Stimulated activated CD8-positive, alpha-beta memory T cell treated with anti-CD3 and anti-CD28 coated beads, Interleukin-4, amount 100 ng/mL, for 48 hours (primary cell): Measurements from ENCODE around the gene ADGRG1.

Experiments used
- DNase-seq: peaks from one replicate; pipeline ENCODE4 v3.0.0-alpha.2; 2020

Gene ADGRG1

GRCh38 chr16:57606147-57606846 is 22.1 kb upstream of the ADGRG1 start:
- peak; percentile 11 for DNase-seq

DNA sequence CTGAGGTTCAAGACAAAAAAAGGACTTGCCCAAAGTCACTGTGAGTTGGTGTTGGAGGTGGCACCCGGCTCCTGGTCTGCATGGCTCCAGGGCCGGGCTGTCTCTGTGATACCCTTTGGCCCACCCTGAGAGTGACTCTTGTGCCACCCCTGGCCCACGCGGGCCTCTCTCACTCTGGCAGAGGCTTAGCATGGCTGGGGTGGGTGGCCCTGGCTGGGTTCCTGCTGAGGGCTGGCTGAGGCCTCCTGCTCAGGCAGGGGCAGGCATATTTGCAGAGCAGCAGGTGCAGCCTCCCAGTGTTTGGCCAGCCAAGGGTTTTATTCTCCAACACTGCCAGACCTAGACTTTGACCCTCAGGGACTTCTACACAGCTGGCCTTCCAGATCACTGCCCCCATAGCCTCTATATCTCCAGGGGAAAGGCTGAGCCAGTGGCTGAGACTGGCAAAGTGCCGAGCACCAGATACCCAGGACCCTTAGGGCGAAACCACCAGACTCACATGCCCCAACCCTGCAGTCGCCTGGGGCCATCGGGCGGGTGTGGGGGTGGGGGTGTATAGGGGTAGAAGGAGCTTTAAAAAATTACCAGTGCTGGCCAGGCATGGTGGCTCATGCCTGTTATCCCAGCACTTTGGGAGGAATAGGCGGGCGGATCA is 21.5 kb upstream of the ADGRG1 start:
- peak; percentile 22 for DNase-seq

DNA sequence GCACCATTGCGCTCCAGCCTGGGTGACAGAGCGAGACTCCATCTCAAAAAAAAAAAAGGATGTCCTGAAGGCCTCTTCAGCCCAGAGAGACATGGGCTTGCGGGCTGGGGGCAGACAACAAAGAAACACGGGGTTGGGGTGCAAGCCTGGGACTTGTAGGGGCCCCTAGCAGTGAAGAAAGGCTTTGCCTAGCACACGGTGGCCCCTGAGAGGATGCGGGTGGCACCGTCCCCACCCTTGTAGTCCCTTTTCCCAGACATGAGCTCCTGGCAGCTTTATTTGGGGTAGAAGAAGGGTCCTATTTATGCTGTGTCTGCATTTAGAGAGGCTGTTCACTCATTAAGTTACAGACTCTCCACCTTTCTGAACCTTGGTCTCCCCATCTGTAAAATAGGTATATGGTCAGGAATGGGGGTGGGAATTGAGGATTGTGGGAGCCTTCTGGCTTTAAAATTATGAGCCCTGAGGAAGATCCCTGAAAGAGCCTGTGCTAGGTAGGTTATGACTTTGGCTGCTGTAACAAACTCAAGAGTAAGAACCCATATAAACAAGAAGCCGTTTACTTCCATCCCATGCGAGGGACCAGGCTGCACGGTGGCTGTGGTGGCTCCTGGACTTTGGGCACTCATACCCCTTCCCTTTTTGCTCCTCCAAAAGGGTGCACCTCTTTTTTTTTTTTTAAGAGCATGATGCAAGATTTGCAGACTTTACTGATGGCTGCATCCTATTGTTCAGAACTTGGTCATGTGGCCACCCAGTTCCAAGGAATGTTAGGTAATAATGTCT is 20.6 kb upstream of the ADGRG1 start:
- peak; percentile 17 for DNase-seq

DNA sequence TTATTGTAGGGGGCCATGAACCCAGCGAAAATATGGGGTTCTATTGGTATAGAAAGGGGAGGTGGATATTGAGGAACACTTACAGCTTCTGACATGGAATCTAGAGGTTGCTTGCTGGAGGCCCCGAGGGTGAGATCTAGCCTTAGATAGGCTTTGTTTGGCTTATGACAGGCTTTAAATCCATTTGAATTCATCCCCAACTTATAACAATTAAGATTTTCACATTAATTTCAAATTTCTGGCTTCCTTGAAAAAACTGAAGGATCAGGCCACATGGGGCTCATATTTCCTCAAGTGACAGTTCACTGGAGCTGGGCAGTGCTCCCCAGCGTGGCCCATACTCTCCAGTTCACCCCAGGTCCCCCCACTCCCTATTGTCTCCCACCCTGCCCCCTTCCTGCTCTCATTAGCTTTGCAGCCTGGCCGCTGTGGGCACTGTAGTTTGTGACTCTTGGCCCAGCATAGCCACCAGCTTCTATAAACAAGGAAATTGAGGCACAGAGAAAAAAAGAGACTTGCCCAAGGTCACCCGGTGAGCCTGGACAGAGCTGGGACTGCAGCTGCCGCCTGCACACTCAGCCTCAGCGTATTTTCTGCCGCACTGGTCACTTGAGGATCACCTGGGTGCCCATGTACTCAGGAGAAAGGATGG is 19.8 kb upstream of the ADGRG1 start:
- peak; percentile 23 for DNase-seq

DNA sequence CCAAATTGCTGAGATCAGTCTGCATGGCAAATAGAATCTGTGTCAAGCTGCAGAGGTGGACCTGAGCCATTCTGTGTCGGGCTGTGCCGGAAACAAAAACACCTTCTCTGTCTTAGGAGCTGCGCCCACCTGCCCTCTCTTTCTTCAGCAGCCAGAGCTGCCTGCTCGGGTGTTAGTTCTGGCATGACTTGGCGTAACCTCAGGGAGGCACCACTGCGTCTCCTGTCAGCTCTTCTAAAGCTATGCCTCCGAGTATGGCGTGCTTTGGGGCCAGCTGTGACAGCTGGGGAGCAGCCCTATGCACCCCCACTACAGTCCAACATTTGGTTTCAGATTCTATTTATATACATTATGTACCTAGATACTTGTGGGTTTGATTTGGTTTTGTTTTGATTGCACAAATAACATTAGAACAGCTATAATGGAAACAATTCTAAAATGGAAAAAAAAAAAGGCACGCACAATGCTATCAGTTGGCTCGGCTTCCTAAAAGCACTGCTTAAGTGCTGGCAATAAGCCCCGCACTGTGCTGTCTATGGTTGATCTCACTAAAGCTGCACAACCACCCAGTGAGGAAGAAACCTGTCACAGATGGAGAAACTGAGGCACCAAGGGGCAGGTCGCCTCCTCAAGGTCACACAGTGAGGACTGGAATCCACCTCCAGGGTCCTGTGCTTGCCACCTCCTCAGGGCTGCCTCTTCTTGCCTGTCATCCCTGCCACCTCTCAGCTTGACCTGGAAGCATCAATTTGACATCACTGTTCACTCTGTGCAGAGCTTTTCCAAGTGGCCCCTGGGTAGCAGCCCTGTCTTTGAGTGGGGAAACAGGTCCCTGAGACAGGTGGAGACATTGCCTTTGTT is 18.7 kb upstream of the ADGRG1 start:
- peak; percentile 86 for DNase-seq

DNA sequence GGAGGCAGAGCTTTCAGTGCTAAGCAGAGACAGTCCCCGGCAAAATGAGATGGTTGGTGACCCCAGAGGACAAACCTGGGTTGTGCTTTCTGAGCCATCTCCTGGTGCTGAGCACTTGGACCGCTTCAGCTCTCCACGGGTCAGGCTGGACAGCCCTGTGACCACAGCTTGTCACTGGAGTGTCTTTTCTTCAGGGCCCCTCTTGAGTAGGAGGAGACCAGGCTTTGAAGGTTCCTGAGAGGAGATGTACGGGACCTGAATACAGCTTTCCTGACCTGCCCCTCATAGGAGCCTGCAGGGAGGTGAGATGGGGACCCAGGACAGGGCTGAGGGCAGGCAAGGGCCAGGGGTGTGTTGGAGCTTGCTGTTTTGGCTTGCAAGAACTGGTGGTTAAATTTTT is 17.8 kb upstream of the ADGRG1 start:
- no peak for DNase-seq

DNA sequence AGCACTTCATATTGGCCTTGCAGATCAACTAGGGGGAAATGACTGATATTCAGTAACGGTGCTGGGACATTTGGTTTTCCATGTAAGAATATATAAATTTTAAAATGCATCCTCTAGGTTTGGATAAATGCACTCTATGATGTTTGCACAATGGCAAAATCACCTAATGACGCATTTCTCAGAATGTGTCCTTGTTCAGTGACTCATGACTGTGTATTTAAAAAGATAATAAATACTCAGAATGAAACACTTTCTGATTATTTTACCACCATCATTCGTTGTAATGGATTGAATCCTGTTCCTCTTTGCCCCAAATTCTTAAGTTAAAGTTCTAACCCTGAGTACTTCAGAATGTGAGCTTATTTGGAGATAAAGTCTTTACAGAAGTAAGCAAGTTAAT is 17.2 kb upstream of the ADGRG1 start:
- no peak for DNase-seq

- no peak for DNase-seq
These were observed 16.7 kb upstream of the ADGRG1 start for GRCh38 chr16:57611706-57612105.

DNA sequence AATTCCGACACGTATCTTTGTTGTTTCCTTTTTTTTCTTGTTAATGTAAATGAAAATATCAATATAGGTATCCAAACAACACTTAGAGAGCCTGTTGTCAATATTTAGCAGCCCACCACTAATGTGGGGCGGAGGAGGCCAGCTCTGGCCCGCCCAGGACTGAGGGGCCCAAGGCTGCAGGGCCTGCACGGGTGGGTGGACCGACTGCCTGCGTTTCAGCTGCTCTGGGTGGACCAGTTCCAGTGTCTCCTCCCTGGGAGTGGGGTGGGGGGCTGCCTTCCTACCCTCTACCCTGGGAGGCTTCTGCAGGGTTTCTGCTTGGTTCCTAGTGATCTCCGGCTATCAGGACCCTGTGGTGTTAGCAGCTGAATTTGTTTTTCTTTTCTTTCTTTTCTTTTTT is 15.9 kb upstream of the ADGRG1 start:
- no peak for DNase-seq

DNA sequence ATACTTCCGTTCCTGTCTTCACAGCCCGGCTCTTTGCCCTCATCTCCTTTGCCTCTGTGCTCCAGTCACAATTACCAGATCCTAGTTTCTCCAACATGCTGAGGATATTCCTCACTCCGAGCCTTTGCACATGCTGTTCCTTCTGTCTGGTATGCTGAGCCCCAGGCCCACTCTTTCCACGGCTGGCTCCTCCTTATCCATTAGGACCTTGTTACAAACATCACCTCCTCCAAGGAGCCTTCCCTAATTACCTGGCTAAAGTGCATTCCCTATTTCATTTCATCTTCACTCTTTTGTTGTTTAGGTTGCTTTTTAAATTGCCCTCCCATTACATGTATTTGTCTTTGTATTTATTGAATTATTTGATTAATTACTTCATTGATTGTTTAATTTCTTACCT is 14.9 kb upstream of the ADGRG1 start:
- no peak for DNase-seq

GRCh38 chr16:57614536-57614935 is 13.9 kb upstream of the ADGRG1 start:
- DNase-seq: peak; percentile 71

DNA sequence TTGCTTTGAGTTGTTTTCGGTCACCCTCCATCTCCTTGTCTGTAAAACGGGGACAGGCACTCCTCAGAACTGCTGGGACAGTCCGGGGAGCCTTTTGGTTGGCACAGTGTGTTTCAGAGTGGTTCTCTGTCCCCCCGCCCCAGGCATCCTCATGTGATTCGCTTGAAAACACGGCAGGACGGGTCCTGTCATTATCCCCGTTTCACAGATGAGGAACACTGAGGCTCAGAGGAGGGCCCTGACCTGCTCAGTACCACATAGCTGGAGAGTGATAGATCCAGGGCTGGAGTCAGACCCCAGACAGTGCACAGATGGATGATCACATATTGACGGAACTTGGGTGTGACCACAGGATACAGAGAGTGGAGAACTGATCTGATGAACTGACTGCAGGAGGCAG is 13.5 kb upstream of the ADGRG1 start:
- no peak for DNase-seq

GRCh38 chr16:57615813-57616212 is 12.6 kb upstream of the ADGRG1 start:
- no peak for DNase-seq

DNA sequence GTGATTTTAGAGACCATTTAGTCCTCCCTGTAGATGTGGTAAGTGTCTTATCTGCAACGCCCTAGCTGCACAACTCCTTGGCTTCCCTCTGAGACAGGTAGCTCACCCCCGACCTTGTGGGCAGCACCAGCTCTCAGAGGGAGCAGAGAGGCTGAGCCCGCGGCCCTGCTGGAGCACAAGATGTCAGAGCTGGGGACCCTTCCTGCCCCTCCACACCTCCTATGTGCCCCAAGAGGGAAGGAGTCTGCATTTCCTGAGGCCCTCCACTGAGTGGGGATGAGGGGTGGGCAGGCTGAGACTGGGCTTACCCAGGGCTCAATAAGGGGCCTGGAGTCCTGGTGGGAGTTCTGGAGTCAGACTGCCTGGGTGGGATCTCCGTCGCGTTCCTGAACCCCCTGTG is 12.2 kb upstream of the ADGRG1 start:
- DNase-seq: no peak

- no peak for DNase-seq
These were observed 11.6 kb upstream of the ADGRG1 start for GRCh38 chr16:57616876-57617275.

- no peak for DNase-seq
These were observed 10.8 kb upstream of the ADGRG1 start for GRCh38 chr16:57617604-57618111.

DNA sequence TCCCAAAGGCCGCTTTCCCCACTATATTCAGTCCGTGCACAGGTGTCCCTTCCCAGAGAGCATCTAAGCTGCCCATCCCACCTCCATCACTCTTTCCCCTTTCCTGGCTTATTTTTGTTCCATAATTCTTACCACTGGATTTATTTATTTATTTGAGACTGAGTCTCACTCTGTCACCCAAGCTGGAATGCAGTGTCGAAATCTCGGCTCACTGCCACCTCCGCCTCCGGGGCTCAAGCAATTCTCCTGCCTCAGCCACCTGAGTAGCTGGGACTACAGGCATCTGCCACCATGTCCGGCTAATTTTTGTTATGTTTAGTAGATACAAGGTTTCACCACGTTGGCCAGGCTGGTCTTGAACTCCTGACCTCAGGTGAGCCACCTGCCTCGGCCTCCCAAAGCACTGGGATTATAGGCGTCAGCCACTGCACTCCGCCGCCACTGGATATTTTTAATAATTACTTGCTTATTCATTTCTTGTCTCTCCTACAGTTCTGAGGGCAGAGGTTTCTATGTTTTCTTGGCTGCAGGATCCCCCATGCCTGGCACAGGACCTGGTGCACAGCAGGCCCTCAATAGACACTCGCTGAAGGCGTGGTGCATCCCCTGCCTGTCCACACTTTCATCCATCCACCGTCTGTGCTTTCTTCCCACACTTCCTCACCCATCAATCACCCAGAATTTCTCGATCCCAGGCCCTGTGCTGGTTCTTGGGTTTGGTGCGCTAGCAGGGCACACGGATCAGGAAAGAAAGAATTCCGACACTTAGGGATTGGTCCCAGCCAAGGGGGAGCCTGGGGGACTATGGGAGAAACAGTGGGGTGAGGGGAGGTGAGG is 9.9 kb upstream of the ADGRG1 start:
- DNase-seq: no peak

DNA sequence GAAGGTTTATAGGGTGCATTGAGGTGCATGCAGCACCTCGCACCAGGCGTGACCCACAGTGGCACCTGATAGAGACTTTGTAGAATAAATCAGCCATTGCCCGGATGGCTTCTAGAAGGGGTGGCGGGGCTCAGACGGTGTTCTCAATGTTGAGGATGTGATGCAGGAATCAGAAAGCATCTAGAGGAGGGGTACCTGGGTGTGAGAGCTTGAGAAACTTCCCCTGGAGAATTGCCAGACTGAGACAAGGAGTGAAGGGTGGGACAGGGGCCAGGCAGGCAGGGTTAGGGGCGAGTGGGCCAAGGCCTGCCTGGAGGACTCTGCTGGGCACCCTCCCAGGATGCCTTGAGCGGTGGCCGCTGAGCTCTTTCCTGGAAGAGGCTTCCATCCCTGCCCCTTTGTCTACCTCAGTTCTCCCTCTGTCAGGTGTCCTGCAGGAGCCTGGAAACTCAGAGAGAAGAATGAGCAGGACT is 9.3 kb upstream of the ADGRG1 start:
- DNase-seq: no peak

DNA sequence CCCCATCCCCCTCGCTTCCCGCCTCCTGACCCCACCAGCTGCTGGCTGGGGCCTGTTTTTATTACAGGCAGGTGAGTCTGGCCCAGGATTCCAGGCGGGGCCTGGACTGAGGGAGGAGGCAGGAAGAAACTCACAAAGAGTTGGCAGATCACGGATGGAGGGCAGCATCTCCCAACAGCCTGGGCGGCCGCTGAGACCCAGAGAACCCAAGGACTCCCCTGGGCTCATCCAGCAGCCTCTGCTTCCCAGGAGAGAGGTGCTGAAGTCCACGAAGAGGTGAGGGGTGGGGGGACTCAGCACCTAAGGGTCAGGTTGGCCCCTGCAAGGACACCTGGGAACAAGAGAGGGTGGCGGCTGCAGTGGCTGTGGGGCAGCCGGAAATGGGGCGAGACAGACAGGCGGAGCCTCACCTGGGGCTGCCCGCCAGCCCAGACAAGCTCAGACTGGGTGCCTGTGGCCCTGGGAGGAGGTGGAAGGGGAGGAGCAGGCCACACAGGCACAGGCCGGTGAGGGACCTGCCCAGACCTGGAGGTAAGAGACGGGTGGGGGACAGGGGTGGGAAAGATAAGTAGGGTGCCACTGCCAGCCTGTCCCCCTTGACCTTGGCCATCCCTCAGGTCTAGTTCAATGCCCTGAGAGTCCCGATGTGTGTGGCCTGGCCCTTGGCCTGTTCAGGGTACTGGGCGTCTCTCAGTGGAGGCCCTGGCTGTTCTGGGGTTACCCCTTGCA is 8.7 kb upstream of the ADGRG1 start:
- DNase-seq: no peak
